ENCODE results near the gene ATN1.

The ATN1 gene

DNA sequence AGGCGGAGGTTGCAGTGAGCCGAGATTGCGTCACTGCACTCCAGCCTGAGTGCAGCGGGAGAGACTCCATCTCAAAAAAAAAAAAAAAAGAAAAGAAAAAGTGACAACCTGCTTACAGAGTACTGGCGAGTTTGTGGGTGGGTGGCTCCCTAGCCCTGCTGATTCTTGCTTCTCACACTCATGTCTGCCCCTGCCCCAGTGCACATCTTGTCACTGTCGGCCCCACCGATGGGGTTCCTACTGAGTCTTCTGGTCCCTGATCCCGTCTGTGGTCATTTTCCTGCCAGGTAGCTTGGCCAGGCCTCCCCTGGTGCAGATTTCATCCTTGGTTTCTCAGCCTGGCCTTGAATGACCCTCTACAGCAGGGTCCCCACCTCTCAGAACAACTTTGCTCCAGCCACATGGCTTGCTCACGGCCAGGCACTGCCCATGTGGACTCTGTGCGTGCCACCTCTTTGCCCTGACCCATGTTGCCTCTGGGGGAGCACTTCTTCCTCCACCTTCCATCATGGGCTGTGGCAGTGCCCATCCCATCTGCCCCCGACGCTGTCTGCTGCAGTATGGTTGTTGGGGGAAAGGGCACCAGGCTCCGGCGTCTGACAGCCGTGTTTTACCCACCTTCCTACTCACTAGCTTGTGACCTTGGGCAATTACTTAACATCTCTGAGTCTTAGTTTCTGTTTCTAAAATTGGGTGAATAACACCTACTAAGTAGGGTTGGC, 21.3 kb downstream of the ATN1 start:
- Histone ChIP-seq H3K27me3 (no peaks in the 10 kb centered on the region), H3K9me3 (no peaks in the 10 kb centered on the region), H3K36me3 (peaks cover 17% of the 10 kb centered on the region), H3K4me1 (ENCODE audit: control insufficient read depth in 1 of 2, insufficient read depth in 1 of 2, low read depth in 1 of 2, low read length in 1 of 2) (peaks cover 66 to 85% of the 10 kb centered on the region in 2 experiments), H3K4me3 (ENCODE audit: low read depth in 1 of 2, low read length in 1 of 2) (no peak overlapping the region), H3K27ac (peak overlapping the region; percentile 99)
- TF ChIP-seq, protein P1, sequence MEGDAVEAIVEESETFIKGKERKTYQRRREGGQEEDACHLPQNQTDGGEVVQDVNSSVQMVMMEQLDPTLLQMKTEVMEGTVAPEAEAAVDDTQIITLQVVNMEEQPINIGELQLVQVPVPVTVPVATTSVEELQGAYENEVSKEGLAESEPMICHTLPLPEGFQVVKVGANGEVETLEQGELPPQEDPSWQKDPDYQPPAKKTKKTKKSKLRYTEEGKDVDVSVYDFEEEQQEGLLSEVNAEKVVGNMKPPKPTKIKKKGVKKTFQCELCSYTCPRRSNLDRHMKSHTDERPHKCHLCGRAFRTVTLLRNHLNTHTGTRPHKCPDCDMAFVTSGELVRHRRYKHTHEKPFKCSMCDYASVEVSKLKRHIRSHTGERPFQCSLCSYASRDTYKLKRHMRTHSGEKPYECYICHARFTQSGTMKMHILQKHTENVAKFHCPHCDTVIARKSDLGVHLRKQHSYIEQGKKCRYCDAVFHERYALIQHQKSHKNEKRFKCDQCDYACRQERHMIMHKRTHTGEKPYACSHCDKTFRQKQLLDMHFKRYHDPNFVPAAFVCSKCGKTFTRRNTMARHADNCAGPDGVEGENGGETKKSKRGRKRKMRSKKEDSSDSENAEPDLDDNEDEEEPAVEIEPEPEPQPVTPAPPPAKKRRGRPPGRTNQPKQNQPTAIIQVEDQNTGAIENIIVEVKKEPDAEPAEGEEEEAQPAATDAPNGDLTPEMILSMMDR (IDR thresholded peaks at IDR 0.05) = peak; percentile 38

DNA sequence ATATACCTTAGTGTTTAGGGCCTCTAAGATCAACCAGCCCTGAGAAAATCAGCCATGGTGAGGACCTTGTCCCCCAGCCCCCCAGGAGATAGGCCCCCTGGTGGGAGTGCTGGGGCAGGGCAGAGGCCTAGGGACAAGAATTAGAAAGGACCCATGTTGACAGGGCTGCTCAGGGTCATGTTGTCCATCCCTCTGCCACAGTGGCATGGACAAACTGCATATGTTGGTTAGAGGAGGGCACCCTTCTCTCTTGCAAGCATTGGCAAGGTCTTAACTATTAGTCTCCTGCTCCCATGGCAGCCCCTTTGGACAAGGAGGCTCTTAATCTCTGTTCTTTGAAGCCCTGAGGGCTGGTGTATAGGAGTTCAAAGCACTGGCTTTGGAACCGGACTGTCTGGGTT, 22.6 kb downstream of the ATN1 start:
- Histone ChIP-seq H3K27ac (peak overlapping the region; percentile 99), H3K36me3 (peaks cover 31% of the 10 kb centered on the region), H3K27me3 (no peaks in the 10 kb centered on the region), H3K4me3 (ENCODE audit: low read depth in 1 of 2, low read length in 1 of 2) (peak overlapping the region; percentile 88 to 97), H3K9me3 (no peaks in the 10 kb centered on the region), H3K4me1 (ENCODE audit: control insufficient read depth in 1 of 2, insufficient read depth in 1 of 2, low read depth in 1 of 2, low read length in 1 of 2) (peaks cover 66 to 85% of the 10 kb centered on the region in 2 experiments)
- TF ChIP-seq, protein P1 (IDR thresholded peaks at IDR 0.05) = peak; percentile 58

DNA sequence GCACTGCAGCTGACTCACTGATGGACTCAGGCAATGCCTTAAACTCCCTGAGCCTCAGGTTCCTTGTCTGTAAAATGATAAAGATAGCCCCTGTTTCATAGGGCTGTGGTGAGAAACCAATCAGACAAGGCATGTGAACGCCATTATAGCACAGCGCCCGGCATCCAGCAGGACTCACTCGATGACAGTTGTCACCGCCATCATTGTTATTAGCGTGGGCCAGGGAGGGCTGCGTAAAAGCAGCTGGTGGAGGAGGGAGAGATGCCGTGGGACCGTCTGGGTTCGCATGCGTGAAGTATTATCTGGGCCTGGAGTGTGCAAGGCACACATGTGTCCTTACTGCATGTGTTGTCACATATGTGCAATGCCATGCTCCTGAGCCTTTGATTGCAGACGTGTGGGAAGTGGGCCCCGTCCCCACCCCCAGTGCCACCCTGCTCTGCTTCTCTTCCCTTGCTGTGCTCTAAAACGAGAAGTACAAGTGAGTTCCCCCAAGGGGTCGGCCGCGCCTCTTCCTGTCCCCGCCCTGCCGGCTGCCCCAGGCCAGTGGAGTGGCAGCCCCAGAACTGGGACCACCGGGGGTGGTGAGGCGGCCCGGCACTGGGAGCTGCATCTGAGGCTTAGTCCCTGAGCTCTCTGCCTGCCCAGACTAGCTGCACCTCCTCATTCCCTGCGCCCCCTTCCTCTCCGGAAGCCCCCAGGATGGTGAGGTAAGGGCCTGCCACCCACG, 23.2 kb downstream of the ATN1 start, which contains the start of gene PTPN6:
Gene PTPN6 (plus strand): TSS at position 546 of the 730 bp plus-strand sequence. CDS start 157 bp downstream, at position 703.
- Histone ChIP-seq H3K9me3 (no peaks in the 10 kb centered on the region), H3K27ac (peak within 1 kb of the TSS; percentile 99), H3K4me3 (ENCODE audit: low read depth in 1 of 2, low read length in 1 of 2) (peak within 1 kb of the TSS; percentile 88 to 97), H3K27me3 (no peaks in the 10 kb centered on the region), H3K4me1 (ENCODE audit: control insufficient read depth in 1 of 2, insufficient read depth in 1 of 2, low read depth in 1 of 2, low read length in 1 of 2) (peaks cover 66 to 85% of the 10 kb centered on the region in 2 experiments), H3K36me3 (peaks cover 36% of the 10 kb centered on the region)
- TF ChIP-seq, protein P1 (IDR thresholded peaks at IDR 0.05) = peak; percentile 51

DNA sequence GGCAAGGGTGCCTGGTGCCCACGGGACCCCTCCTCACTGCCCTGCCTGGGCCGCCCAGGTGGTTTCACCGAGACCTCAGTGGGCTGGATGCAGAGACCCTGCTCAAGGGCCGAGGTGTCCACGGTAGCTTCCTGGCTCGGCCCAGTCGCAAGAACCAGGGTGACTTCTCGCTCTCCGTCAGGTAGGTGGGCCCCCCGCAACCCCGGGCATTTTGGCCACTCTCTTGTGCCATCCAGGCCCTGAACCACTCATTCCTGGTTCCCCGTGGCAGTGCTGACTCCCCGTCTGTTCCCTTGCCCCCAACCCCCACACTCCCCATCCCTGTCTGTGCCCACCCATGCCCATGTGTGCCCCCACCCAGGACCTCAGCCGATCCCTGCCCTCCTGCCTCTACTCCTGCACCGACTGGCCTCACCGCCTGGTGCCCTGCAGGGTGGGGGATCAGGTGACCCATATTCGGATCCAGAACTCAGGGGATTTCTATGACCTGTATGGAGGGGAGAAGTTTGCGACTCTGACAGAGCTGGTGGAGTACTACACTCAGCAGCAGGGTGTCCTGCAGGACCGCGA, 23.9 kb downstream of the ATN1 start:
- Histone ChIP-seq H3K9me3 (no peaks in the 10 kb centered on the region), H3K27me3 (no peaks in the 10 kb centered on the region), H3K36me3 (peaks cover 43% of the 10 kb centered on the region), H3K27ac (peak overlapping the region; percentile 99), H3K4me1 (ENCODE audit: control insufficient read depth in 1 of 2, insufficient read depth in 1 of 2, low read depth in 1 of 2, low read length in 1 of 2) (peaks cover 66 to 85% of the 10 kb centered on the region in 2 experiments), H3K4me3 (ENCODE audit: low read depth in 1 of 2, low read length in 1 of 2) (peak overlapping the region; percentile 88 to 97)
- TF ChIP-seq, protein P1 (IDR thresholded peaks at IDR 0.05) = no peak

DNA sequence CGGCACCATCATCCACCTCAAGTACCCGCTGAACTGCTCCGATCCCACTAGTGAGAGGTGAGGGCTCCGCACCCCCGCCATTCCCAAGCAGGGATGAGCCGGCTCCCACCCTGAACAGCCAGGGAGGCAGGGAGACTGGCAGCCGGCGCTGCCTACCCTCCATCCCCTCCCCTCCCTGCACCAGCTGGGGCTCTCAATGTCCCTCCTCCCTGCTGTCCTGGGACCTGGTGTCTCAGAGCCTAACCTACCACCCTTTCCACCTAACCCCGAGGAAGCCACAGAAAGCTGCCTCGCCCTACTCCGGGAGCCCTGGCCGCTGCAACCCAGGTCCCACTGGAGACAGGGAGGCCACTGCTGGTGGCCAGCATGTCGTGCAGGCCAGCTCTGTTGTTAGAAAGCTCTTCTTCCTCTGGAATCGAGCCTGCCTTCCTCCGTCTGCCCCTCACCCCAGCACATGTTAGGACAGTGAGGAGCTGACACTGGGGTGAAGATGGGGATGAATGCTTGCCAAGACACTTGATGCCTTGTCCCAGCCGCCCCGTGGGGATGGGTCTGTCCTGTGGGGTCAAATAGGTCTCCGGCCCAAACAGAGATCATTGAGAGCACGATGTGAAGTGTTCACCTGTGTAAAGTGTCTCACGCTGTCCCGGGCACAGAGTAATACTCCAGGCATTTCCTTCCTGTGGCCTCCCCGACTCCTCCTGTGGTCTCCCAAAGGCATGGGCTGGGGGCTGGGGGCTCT, 24.5 kb downstream of the ATN1 start:
- Histone ChIP-seq H3K36me3 (peaks cover 50% of the 10 kb centered on the region), H3K27me3 (no peaks in the 10 kb centered on the region), H3K27ac (peak overlapping the region; percentile 99), H3K4me1 (ENCODE audit: control insufficient read depth in 1 of 2, insufficient read depth in 1 of 2, low read depth in 1 of 2, low read length in 1 of 2) (peaks cover 66 to 85% of the 10 kb centered on the region in 2 experiments), H3K9me3 (no peaks in the 10 kb centered on the region), H3K4me3 (ENCODE audit: low read depth in 1 of 2, low read length in 1 of 2) (peak overlapping the region; percentile 88 to 97)
- TF ChIP-seq, protein P1 (IDR thresholded peaks at IDR 0.05) = no peak
